Measurements from ENCODE around the gene APOBEC3A. TPM values are rescaled to one million over a fixed set of nuclear protein-coding genes. Genes with fewer than 3 reads are reported as not detected.

The APOBEC3A gene
- total RNA-seq, 1 donor from 2014 or later = not detected

- ATAC-seq (ENCODE audit: low read depth) = peak; percentile 87
- no peaks in the 10 kb centered on the region for H3K36me3 Mint-ChIP-seq (ENCODE audit: low read depth)
- peak overlapping the region; percentile 67 for H3K4me3 Mint-ChIP-seq
- H3K4me1 Mint-ChIP-seq = peaks cover 4% of the 10 kb centered on the region
- H3K27ac Mint-ChIP-seq = no peak overlapping the region
- peak; percentile 40 for DNase-seq
- H3K27me3 Mint-ChIP-seq = peaks cover 35% of the 10 kb centered on the region
- ChIA-PET CTCF (interaction anchor here (0.6 to 1.9 kb wide), 5 partner anchors 16 to 1885 kb away, joined by 3 to 12 read pairs (median 3); no protein-coding TSS in a partner anchor), POLR2A (interaction anchor here (0.5 to 1.2 kb wide), 2 partner anchors 14 to 164 kb away, joined by 3 to 8 read pairs; no protein-coding TSS in a partner anchor)
- H3K9me3 Mint-ChIP-seq = no peaks in the 10 kb centered on the region
- intact Hi-C loops (cut with micrococcal nuclease) = loop anchor here (1.0 to 5.0 kb wide), 2 partner anchors 45 to 76 kb away; no protein-coding TSS in a partner anchor
- TF ChIP-seq, protein P1, sequence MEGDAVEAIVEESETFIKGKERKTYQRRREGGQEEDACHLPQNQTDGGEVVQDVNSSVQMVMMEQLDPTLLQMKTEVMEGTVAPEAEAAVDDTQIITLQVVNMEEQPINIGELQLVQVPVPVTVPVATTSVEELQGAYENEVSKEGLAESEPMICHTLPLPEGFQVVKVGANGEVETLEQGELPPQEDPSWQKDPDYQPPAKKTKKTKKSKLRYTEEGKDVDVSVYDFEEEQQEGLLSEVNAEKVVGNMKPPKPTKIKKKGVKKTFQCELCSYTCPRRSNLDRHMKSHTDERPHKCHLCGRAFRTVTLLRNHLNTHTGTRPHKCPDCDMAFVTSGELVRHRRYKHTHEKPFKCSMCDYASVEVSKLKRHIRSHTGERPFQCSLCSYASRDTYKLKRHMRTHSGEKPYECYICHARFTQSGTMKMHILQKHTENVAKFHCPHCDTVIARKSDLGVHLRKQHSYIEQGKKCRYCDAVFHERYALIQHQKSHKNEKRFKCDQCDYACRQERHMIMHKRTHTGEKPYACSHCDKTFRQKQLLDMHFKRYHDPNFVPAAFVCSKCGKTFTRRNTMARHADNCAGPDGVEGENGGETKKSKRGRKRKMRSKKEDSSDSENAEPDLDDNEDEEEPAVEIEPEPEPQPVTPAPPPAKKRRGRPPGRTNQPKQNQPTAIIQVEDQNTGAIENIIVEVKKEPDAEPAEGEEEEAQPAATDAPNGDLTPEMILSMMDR (IDR thresholded peaks at IDR 0.05) = no peak
Observed at GRCh38 chr22:38927033-38927781, 30.2 kb upstream of the APOBEC3A start.

DNA sequence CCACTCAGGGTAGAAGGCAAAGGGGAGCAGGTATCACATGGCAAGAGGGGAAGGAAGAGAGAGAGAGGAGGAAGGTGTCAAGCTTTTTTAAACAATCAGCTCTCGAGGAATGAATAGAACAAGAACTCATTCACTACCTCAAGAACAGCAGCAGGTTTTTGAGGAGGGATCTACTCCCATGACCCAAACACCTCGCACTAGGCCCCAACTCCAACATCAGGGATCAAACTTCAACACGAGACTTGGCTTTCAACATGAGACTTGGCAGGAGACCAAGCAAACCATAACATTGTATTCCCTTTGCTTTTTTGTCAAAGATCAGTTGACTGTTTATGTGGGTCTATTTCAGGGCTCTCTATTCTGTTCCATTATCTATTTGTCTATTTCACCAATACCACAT is 26.9 kb upstream of the APOBEC3A start:
- Mint-ChIP-seq H3K27me3 (peaks cover 21% of the 10 kb centered on the region), H3K4me3 (no peak overlapping the region), H3K27ac (no peak overlapping the region), H3K4me1 (peaks cover 4% of the 10 kb centered on the region), H3K36me3 (ENCODE audit: low read depth) (no peaks in the 10 kb centered on the region), H3K9me3 (no peaks in the 10 kb centered on the region)
- ATAC-seq (ENCODE audit: low read depth) (no peak), DNase-seq (no peak)
- TF ChIP-seq, protein P1 (IDR thresholded peaks at IDR 0.05) = no peak
- POLR2A ChIA-PET = interaction anchor here (0.6 kb wide), 1 partner anchor 862 kb away, joined by 4 read pairs; no protein-coding TSS in a partner anchor
- intact Hi-C loops (cut with micrococcal nuclease) = no loop called here
- CTCF ChIA-PET = no interaction called here

- CTCF ChIA-PET = no interaction called here
- DNase-seq = no peak
- POLR2A ChIA-PET = no interaction called here
- no peak overlapping the region for H3K4me3 Mint-ChIP-seq
- H3K27ac Mint-ChIP-seq = no peak overlapping the region
- H3K36me3 Mint-ChIP-seq (ENCODE audit: low read depth) = no peaks in the 10 kb centered on the region
- no peaks in the 10 kb centered on the region for H3K4me1 Mint-ChIP-seq
- intact Hi-C loops (cut with micrococcal nuclease) = no loop called here
- no peak for ATAC-seq (ENCODE audit: low read depth)
- H3K27me3 Mint-ChIP-seq = peaks cover 13% of the 10 kb centered on the region
- no peaks in the 10 kb centered on the region for H3K9me3 Mint-ChIP-seq
- TF ChIP-seq, protein P1 (IDR thresholded peaks at IDR 0.05) = no peak
Observed at GRCh38 chr22:38935023-38935422, 22.4 kb upstream of the APOBEC3A start.

GRCh38 chr22:38935616-38936015 is 21.8 kb upstream of the APOBEC3A start:
- intact Hi-C loops (cut with micrococcal nuclease) = no loop called here
- peaks cover 3% of the 10 kb centered on the region for H3K4me1 Mint-ChIP-seq
- TF ChIP-seq, protein P1 (IDR thresholded peaks at IDR 0.05) = no peak
- H3K9me3 Mint-ChIP-seq = no peaks in the 10 kb centered on the region
- peaks cover 13% of the 10 kb centered on the region for H3K27me3 Mint-ChIP-seq
- ChIA-PET CTCF (no interaction called here), POLR2A (no interaction called here)
- ATAC-seq (ENCODE audit: low read depth) (no peak), DNase-seq (no peak)
- H3K4me3 Mint-ChIP-seq = no peak overlapping the region
- no peaks in the 10 kb centered on the region for H3K36me3 Mint-ChIP-seq (ENCODE audit: low read depth)
- H3K27ac Mint-ChIP-seq = no peak overlapping the region

DNA sequence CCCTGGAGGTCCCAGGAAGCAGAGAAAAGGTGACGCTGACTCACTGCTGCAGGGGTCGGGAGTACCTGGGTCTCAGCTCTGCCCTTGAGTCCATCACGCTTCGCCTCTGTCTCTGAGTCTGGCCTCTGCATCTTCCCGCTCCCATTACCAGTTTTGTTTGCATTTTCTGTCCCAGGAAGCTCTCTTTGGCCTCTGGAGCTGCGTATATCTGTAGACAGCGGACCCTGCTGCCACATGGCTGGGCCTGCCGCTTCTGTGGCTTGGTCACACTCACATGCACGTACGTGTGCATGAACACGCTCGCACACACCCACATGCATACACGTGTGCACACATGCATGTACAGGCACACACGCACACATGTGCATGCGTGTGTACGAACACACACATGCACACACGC is 20.8 kb upstream of the APOBEC3A start:
- Mint-ChIP-seq H3K4me1 (peaks cover 11% of the 10 kb centered on the region), H3K9me3 (no peaks in the 10 kb centered on the region), H3K27ac (no peak overlapping the region), H3K4me3 (no peak overlapping the region), H3K36me3 (ENCODE audit: low read depth) (no peaks in the 10 kb centered on the region), H3K27me3 (peaks cover 13% of the 10 kb centered on the region)
- DNase-seq (no peak), ATAC-seq (ENCODE audit: low read depth) (no peak)
- TF ChIP-seq, protein P1 (IDR thresholded peaks at IDR 0.05) = no peak
- intact Hi-C loops (cut with micrococcal nuclease) = no loop called here
- ChIA-PET CTCF (interaction anchor here (0.6 kb wide), 1 partner anchor 384 kb away, joined by 3 read pairs; no protein-coding TSS in a partner anchor), POLR2A (no interaction called here)

Measured in activated B cell treated with CpG ODN at 0.5 μM for 24 hours (primary cell).